ENCODE data around the gene JAKMIP3. TPM values are rescaled to one million over a fixed set of nuclear protein-coding genes. Genes with fewer than 3 reads are reported as not detected.

JAKMIP3 gene
- total and polyA plus RNA-seq, 9 of the 15 experiments (the other 6 are each of a cell fraction or from before 2014, with no cell fraction given), result 0.04 TPM; not detected in 8

DNA sequence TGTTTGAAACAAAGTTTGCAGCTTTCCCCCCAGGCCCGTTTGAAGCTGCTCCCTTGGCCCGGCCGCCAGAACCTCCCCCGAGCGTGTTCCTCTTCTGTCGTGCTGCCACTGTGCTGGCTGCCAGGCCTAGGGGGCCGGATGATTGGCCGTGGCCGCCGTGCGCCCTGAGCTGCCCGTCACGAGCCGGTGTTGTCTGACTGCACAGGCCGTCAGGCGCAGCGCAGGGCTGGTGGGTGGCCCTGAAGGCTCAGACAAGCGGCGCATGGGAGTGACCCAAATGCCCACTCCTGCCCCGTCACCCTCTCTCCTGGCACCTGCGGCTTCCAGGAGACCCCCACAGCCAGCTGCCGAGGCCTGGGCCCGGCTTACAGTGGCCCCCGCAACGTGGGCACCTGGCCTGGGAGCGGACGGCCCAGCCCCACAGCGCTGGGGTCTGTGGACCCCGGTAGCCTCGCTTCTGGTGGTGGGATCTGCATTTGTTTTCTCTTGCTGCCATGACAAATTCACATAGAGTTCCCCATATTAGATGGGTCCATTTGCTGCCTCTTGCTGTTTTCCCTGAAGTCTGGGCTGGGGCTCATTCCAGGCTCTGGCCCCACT lies 13.1 kb downstream of the JAKMIP3 start:
- no peak overlapping the region for H3K27ac ChIP-seq (ENCODE audit: extremely low read depth, low read depth, low read length)
- H3K9me3 ChIP-seq (replicated peaks; ENCODE audit: control insufficient read depth, insufficient read depth, low read depth, low read length), result no peaks in the 10 kb centered on the region
- ATAC-seq, result no peak
- in situ Hi-C loops (cut with MboI) (no loop called here), intact Hi-C loops (cut with micrococcal nuclease) (no loop called here)
- 0% methylated on average over 5 of the region's 30 CpGs for WGBS (ENCODE audit: insufficient coverage, low coverage, missing lambda C conversion rate)
- ChIA-PET POLR2A (interaction anchor here (0.7 kb wide), 1 partner anchor 18 kb away, joined by 4 read pairs; no protein-coding TSS in a partner anchor), CTCF (ENCODE audit: low intra/inter-chr PET ratio) (no interaction called here)
- no peaks in the 10 kb centered on the region for H4K20me1 ChIP-seq (replicated peaks; ENCODE audit: control insufficient read depth, insufficient read depth, low read length)
- no peak overlapping the region for H2AFZ ChIP-seq (ENCODE audit: low read depth, low read length)
- no peaks in the 10 kb centered on the region for H3K9me1 ChIP-seq (ENCODE audit: control insufficient read depth, insufficient read depth, low read length)
- H3K27me3 ChIP-seq (ENCODE audit: control insufficient read depth in 2 of 2, insufficient read depth in 2 of 2, low read length in 2 of 2), result peaks cover 4 to 21% of the 10 kb centered on the region in 2 experiments; a peak in 3 of 5 replicates
- DNase-seq (ENCODE audit: extremely low read depth in 1 of 4, low spot score in 3 of 4), result no peak
- peaks cover 0 to 11% of the 10 kb centered on the region in 2 experiments; a peak in 2 of 5 replicates for H3K4me1 ChIP-seq (replicated peaks in 1 of 2; ENCODE audit: control insufficient read depth in 2 of 2, insufficient read depth in 2 of 2, low read length in 2 of 2)
- BruUV-seq (replicated peaks), result no TSS peak
- no peak overlapping the region for H3K4me3 ChIP-seq
- H3K36me3 ChIP-seq (ENCODE audit: control insufficient read depth, insufficient read depth, low read length), result no peaks in the 10 kb centered on the region
- FAIRE-seq, result no peak
- no peak overlapping the region for H3K4me2 ChIP-seq (ENCODE audit: insufficient read depth, low read length)
- no peaks in the 10 kb centered on the region for H3K79me2 ChIP-seq (ENCODE audit: control insufficient read depth, insufficient read depth, low read length)
- H3K9ac ChIP-seq (ENCODE audit: insufficient read depth in 1 of 2, low read depth in 2 of 2, low read length in 2 of 2), result no peak overlapping the region
- TF ChIP-seq TBL1XR1 (IDR thresholded peaks at IDR 0.05; ENCODE audit: low read length in 2 of 2) (no peak), ZNF431 (CRISPR knock-in tag; IDR thresholded peaks at IDR 0.05) (no peak), HCFC1 (IDR thresholded peaks at IDR 0.05; ENCODE audit: low read depth, low read length) (no peak), U2AF1 (optimal IDR thresholded peaks at IDR 0.05; ENCODE audit: low read depth, low read length) (no peak), ESRRA (IDR thresholded peaks at IDR 0.05; ENCODE audit: borderline replicate concordance, low read depth) (no peak), MCM7 (IDR thresholded peaks at IDR 0.05) (no peak), NCOR1 (IDR thresholded peaks at IDR 0.05) (no peak), SMAD2 (IDR thresholded peaks at IDR 0.05; ENCODE audit: low read depth, low read length) (no peak), ZNF3 (CRISPR knock-in tag; IDR thresholded peaks at IDR 0.05) (no peak), ZNF134 (CRISPR knock-in tag; conservative IDR thresholded peaks at IDR 0.05) (no peak), ZNF551 (CRISPR knock-in tag; IDR thresholded peaks at IDR 0.05) (no peak), ZNF133 (CRISPR knock-in tag; IDR thresholded peaks at IDR 0.05) (no peak), BRF1 (IDR thresholded peaks at IDR 0.05; ENCODE audit: borderline replicate concordance, extremely low read depth, insufficient read length) (no peak), ATF1 (CRISPR knock-in tag; IDR thresholded peaks at IDR 0.05) (no peak), ATF1 (tag; IDR thresholded peaks at IDR 0.05) (no peak), ADNP (tag; IDR thresholded peaks at IDR 0.05) (no peak), IFI16 (CRISPR knock-in tag; IDR thresholded peaks at IDR 0.05) (no peak)
- TF ChIP-seq, protein P1, sequence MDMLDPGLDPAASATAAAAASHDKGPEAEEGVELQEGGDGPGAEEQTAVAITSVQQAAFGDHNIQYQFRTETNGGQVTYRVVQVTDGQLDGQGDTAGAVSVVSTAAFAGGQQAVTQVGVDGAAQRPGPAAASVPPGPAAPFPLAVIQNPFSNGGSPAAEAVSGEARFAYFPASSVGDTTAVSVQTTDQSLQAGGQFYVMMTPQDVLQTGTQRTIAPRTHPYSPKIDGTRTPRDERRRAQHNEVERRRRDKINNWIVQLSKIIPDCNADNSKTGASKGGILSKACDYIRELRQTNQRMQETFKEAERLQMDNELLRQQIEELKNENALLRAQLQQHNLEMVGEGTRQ (CRISPR knock-in tag; IDR thresholded peaks at IDR 0.05), result no peak
- TF ChIP-seq, protein P2, sequence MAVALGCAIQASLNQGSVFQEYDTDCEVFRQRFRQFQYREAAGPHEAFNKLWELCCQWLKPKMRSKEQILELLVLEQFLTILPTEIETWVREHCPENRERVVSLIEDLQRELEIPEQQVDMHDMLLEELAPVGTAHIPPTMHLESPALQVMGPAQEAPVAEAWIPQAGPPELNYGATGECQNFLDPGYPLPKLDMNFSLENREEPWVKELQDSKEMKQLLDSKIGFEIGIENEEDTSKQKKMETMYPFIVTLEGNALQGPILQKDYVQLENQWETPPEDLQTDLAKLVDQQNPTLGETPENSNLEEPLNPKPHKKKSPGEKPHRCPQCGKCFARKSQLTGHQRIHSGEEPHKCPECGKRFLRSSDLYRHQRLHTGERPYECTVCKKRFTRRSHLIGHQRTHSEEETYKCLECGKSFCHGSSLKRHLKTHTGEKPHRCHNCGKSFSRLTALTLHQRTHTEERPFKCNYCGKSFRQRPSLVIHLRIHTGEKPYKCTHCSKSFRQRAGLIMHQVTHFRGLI (CRISPR knock-in tag; IDR thresholded peaks at IDR 0.05), result no peak
- TF ChIP-seq, protein P3, sequence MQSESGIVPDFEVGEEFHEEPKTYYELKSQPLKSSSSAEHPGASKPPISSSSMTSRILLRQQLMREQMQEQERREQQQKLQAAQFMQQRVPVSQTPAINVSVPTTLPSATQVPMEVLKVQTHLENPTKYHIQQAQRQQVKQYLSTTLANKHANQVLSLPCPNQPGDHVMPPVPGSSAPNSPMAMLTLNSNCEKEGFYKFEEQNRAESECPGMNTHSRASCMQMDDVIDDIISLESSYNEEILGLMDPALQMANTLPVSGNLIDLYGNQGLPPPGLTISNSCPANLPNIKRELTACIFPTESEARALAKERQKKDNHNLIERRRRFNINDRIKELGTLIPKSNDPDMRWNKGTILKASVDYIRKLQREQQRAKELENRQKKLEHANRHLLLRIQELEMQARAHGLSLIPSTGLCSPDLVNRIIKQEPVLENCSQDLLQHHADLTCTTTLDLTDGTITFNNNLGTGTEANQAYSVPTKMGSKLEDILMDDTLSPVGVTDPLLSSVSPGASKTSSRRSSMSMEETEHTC (IDR thresholded peaks at IDR 0.05), result no peak

Measured in K562 (cell line).